H1 (cell line): Measurements from ENCODE around the gene ELL. TPM values are rescaled to one million over a fixed set of nuclear protein-coding genes. Genes with fewer than 3 reads are reported as not detected.

Source experiments
- CTCF ChIA-PET: fragments of 300-600 bp; sonication (Branson Sonifier 250); formaldehyde crosslinking; loops from one replicate; lab custom pipeline; 2021; ENCODE audit not compliant: partially characterized antibody; lab: Charles Lee
- POLR2A ChIA-PET: fragments of 300-600 bp; sonication (Branson Sonifier 250); formaldehyde crosslinking; loops from one replicate; lab custom pipeline; 2021; ENCODE audit warnings: inconsistent platforms; ENCODE audit not compliant: partially characterized antibody; lab: Charles Lee
- DNase-seq, 2 experiments: peaks; one replicate each; pipeline versions ENCODE4 v3.0.0 to v3.0.0-alpha.2; 2010 to 2022; ENCODE audit warnings: low spot score in 2 of 2, low read depth in 1 of 2, mixed read lengths in 1 of 2
- FAIRE-seq: peaks from 2 replicates; lab custom pipeline; 2011; peaks lifted over from hg19 to GRCh38; lab: Jason Lieb, UNC
- H2AFZ ChIP-seq: 2 replicates; pipeline ENCODE4 v1.8.1; 2012; ENCODE audit warnings: low read length, inconsistent platforms
- H2AK5ac ChIP-seq: 2 replicates; pipeline ENCODE4 v1.6.1; 2013; ENCODE audit warnings: low read depth, low read length
- H2BK120ac ChIP-seq: replicated peaks from 2 replicates; pipeline ENCODE3; 2013; ENCODE audit warnings: low read depth, low read length, inconsistent platforms
- H2BK12ac ChIP-seq: 2 replicates; pipeline ENCODE4 v1.6.1; 2013; ENCODE audit warnings: low read depth, low read length
- H2BK15ac ChIP-seq: 2 replicates; pipeline ENCODE4 v1.6.1; 2013; ENCODE audit warnings: low read length
- H2BK20ac ChIP-seq: 2 replicates; pipeline ENCODE4 v1.6.1; 2013; ENCODE audit warnings: low read length
- H2BK5ac ChIP-seq: 2 replicates; pipeline ENCODE4 v1.6.1; 2013; ENCODE audit warnings: low read depth, low read length
- H3K14ac ChIP-seq: 2 replicates; pipeline ENCODE4 v1.6.1; 2013; ENCODE audit warnings: inconsistent platforms; ENCODE audit not compliant: insufficient read length
- H3K18ac ChIP-seq: 2 replicates; pipeline ENCODE4 v1.6.1; 2013; ENCODE audit warnings: low read length; ENCODE audit errors: extremely low read depth
- H3K23ac ChIP-seq: 2 replicates; pipeline ENCODE4 v1.6.1; 2013; ENCODE audit warnings: inconsistent platforms; ENCODE audit not compliant: insufficient read length
- H3K23me2 ChIP-seq: 2 replicates; pipeline ENCODE4 v1.6.1; 2013; ENCODE audit warnings: low read depth, low read length
- H3K27ac ChIP-seq: 2 replicates; pipeline ENCODE4 v1.6.1; 2011; ENCODE audit warnings: low read depth, low read length, inconsistent platforms
- H3K27me3 ChIP-seq, 4 experiments: replicated peaks in 1 of 4; 1 replicate in 1 of 4; 2 replicates in 3 of 4; pipeline versions ENCODE4 v1.6.1 to v1.8.1; 2011 to 2013; ENCODE audit warnings: low read length in 3 of 4, mild to moderate bottlenecking in 3 of 4, inconsistent platforms in 2 of 4, mixed read lengths in 2 of 4, moderate library complexity in 1 of 4; ENCODE audit not compliant: control insufficient read depth in 3 of 4, insufficient read depth in 3 of 4; ENCODE audit errors: extremely low read depth in 1 of 4
- H3K36me3 ChIP-seq, 4 experiments: 2 replicates each; pipeline versions ENCODE4 v1.6.1 to v1.8.1; 2011 to 2013; ENCODE audit warnings: mild to moderate bottlenecking in 4 of 4, low read length in 3 of 4, moderate library complexity in 2 of 4, control low read depth in 1 of 4, inconsistent platforms in 1 of 4; ENCODE audit not compliant: insufficient read depth in 4 of 4, control insufficient read depth in 2 of 4
- H3K4ac ChIP-seq: replicated peaks from 2 replicates; pipeline ENCODE3; 2013; ENCODE audit warnings: low read length, low read depth, mixed read lengths, inconsistent platforms; ENCODE audit not compliant: insufficient read length
- H3K4me1 ChIP-seq, 4 experiments: replicated peaks in 1 of 4; 1 replicate in 1 of 4; 2 replicates in 3 of 4; pipeline versions ENCODE4 v1.6.1 to v1.8.1; 2011 to 2013; ENCODE audit warnings: low read length in 3 of 4, inconsistent platforms in 2 of 4, mixed read lengths in 1 of 4; ENCODE audit not compliant: insufficient read depth in 4 of 4, control insufficient read depth in 3 of 4
- H3K4me2 ChIP-seq, 2 experiments: 2 replicates each; pipeline versions ENCODE4 v1.6.1 to v1.8.1; 2011 to 2013; ENCODE audit warnings: low read depth in 2 of 2, low read length in 2 of 2, control low read depth in 1 of 2, inconsistent platforms in 1 of 2, mild to moderate bottlenecking in 1 of 2; ENCODE audit not compliant: insufficient read depth in 1 of 2
- H3K4me3 ChIP-seq, 4 experiments: fragments of 200-600, 300-600 bp in 1 of 4; sonication (generic), shearing (Covaris generic), sonication (Bioruptor Twin) in 1 of 4; 2 replicates each; pipeline versions ENCODE4 v1.5.1 to v1.8.1; 2011 to 2016; ENCODE audit warnings: low read length in 4 of 4, low read depth in 3 of 4, control low read depth in 2 of 4, inconsistent platforms in 2 of 4, mild to moderate bottlenecking in 2 of 4, mixed read lengths in 1 of 4, moderate library complexity in 1 of 4; ENCODE audit not compliant: insufficient read depth in 2 of 4; ENCODE audit errors: extremely low read depth in 1 of 4
- H3K56ac ChIP-seq: replicated peaks from 2 replicates; pipeline ENCODE3; 2013; ENCODE audit warnings: low read depth, mild to moderate bottlenecking, mixed read lengths, low read length, inconsistent platforms; ENCODE audit not compliant: insufficient read length
- H3K79me1 ChIP-seq: 2 replicates; pipeline ENCODE4 v1.6.1; 2013; ENCODE audit warnings: low read depth, low read length, control low read depth
- H3K79me2 ChIP-seq, 2 experiments: 2 replicates each; pipeline versions ENCODE4 v1.6.1 to v1.8.1; 2012 to 2013; ENCODE audit warnings: low read length in 2 of 2, mild to moderate bottlenecking in 2 of 2, inconsistent platforms in 1 of 2; ENCODE audit not compliant: insufficient read depth in 2 of 2, control insufficient read depth in 1 of 2
- H3K9ac ChIP-seq, 4 experiments: replicated peaks in 1 of 4; 1 replicate in 1 of 4; 2 replicates in 3 of 4; pipeline versions ENCODE4 v1.6.1 to v1.8.1; 2011 to 2013; ENCODE audit warnings: low read depth in 3 of 4, low read length in 3 of 4, control low read depth in 2 of 4, mild to moderate bottlenecking in 2 of 4, moderate library complexity in 2 of 4, inconsistent platforms in 1 of 4; ENCODE audit errors: extremely low read depth in 1 of 4
- H3K9me3 ChIP-seq, 2 experiments: 2 replicates each; pipeline versions ENCODE4 v1.6.1 to v1.8.1; 2012 to 2013; ENCODE audit warnings: mild to moderate bottlenecking in 2 of 2, moderate library complexity in 2 of 2, control low read depth in 1 of 2, inconsistent platforms in 1 of 2, low read depth in 1 of 2, low read length in 1 of 2, mixed read lengths in 1 of 2; ENCODE audit not compliant: insufficient read depth in 2 of 2
- H4K20me1 ChIP-seq, 2 experiments: replicated peaks in 1 of 2; 2 replicates each; pipeline versions ENCODE3 to v1.8.1; 2011 to 2013; ENCODE audit warnings: inconsistent platforms in 2 of 2, low read length in 2 of 2, mild to moderate bottlenecking in 1 of 2; ENCODE audit not compliant: insufficient read depth in 2 of 2, control insufficient read depth in 1 of 2
- H4K5ac ChIP-seq: 2 replicates; pipeline ENCODE4 v1.6.1; 2013; ENCODE audit warnings: low read length, low read depth, mixed read lengths, inconsistent platforms; ENCODE audit not compliant: insufficient read length
- H4K8ac ChIP-seq: 2 replicates; pipeline ENCODE4 v1.8.0; 2013; ENCODE audit warnings: mild to moderate bottlenecking, moderate library complexity, low read length, inconsistent platforms; ENCODE audit not compliant: insufficient read depth; ENCODE audit errors: extremely low read depth
- H4K91ac ChIP-seq: replicated peaks from 2 replicates; pipeline ENCODE3; 2013; ENCODE audit warnings: low read length, mixed read lengths, inconsistent platforms; ENCODE audit not compliant: insufficient read length
- CBX5 ChIP-seq: fragments of 300-800, 300-1000 bp; sonication (generic); IDR thresholded peaks from 2 replicates; pipeline ENCODE4 v1.7.1; 2016; ENCODE audit warnings: antibody characterized with exemption, low read length, low read depth
- CEBPB ChIP-seq: IDR thresholded peaks from 2 replicates; pipeline ENCODE4 v1.6.1; 2012; ENCODE audit warnings: low read depth, low read length
- CTBP2 ChIP-seq: IDR thresholded peaks from 2 replicates; pipeline ENCODE4 v1.7.0; 2011; ENCODE audit warnings: borderline replicate concordance, mild to moderate bottlenecking, moderate library complexity, mixed read lengths, low read length; ENCODE audit not compliant: insufficient read depth, insufficient read length
- HDAC2 ChIP-seq, 2 experiments: fragments of 300-600 bp in 1 of 2; sonication (generic) in 1 of 2; IDR thresholded peaks; 2 replicates each; pipeline ENCODE4 v1.6.1; 2011 to 2012; ENCODE audit warnings: low read depth in 2 of 2, low read length in 2 of 2, mild to moderate bottlenecking in 2 of 2, moderate library complexity in 2 of 2, borderline replicate concordance in 1 of 2, inconsistent platforms in 1 of 2
- HDAC6 ChIP-seq: IDR thresholded peaks from one replicate; pipeline ENCODE4 v1.7.1; 2012; ENCODE audit warnings: low read depth, mild to moderate bottlenecking, inconsistent platforms, low read length, moderate library complexity
- KDM1A ChIP-seq: fragments of 200-600, 300-600 bp; sonication (generic); IDR thresholded peaks from 2 replicates; pipeline ENCODE4 v1.7.1; 2016; ENCODE audit warnings: mild to moderate bottlenecking, low read length, borderline replicate concordance
- KDM5A ChIP-seq: fragments of 200-600 bp; IDR thresholded peaks from 2 replicates; pipeline ENCODE4 v1.7.1; 2012; ENCODE audit warnings: mild to moderate bottlenecking, low read length, inconsistent platforms, mixed read lengths
- POLR2A ChIP-seq, 2 experiments: IDR thresholded peaks; 1 replicate in 1 of 2; 2 replicates in 1 of 2; pipeline ENCODE4 v1.6.1; 2011; ENCODE audit warnings: low read depth in 2 of 2, low read length in 2 of 2, mild to moderate bottlenecking in 2 of 2; ENCODE audit errors: control extremely low read depth in 1 of 2
- POU5F1 ChIP-seq: IDR thresholded peaks from 2 replicates; pipeline ENCODE4 v1.6.1; 2011; ENCODE audit warnings: low read depth, mild to moderate bottlenecking, low read length, moderate library complexity
- SP4 ChIP-seq: IDR thresholded peaks from 2 replicates; pipeline ENCODE4 v1.6.1; 2012; ENCODE audit warnings: low read length, inconsistent platforms
- TCF12 ChIP-seq: IDR thresholded peaks from 2 replicates; pipeline ENCODE4 v1.6.1; 2011; ENCODE audit warnings: low read depth, mild to moderate bottlenecking, low read length
- USF2 ChIP-seq: IDR thresholded peaks from 2 replicates; pipeline ENCODE4 v1.6.1; 2011; ENCODE audit warnings: low read length, improper control_type of control experiment
- YY1 ChIP-seq: IDR thresholded peaks from 2 replicates; pipeline ENCODE4 v1.6.1; 2011; ENCODE audit warnings: low read depth, mild to moderate bottlenecking, low read length
- ZNF274 ChIP-seq: IDR thresholded peaks from 2 replicates; pipeline ENCODE4 v1.7.0; 2012; ENCODE audit warnings: low read length, borderline replicate concordance; ENCODE audit errors: extremely low read depth
- WGBS, 2 experiments: shearing (Covaris generic) in 1 of 2; methylation state at CpG; one replicate each; pipeline versions ENCODE4 v1.1.6 to v1.1.7; 2013 to 2015; ENCODE audit warnings: low lambda C conversion rate in 2 of 2, mixed read lengths in 2 of 2, inconsistent platforms in 1 of 2, low coverage in 1 of 2, missing lambda C conversion rate in 1 of 2; ENCODE audit not compliant: insufficient replicate concordance in 2 of 2, insufficient coverage in 1 of 2, insufficient read length in 1 of 2; ENCODE audit errors: extremely low coverage in 1 of 2, missing lambda C conversion rate in 1 of 2; 5-methylcytosine and 5-hydroxymethylcytosine counted together
- polyA plus RNA-seq, 7 experiments: library from polyadenylated mRNA; depleted of rRNA in 3 of 7; stranded (reverse) in 5 of 7; unstranded in 2 of 7; fragments of >200 nt in 5 of 7; fragments of 200-250 nt in 2 of 7; gene quantifications; 1 replicate in 5 of 7; 2 replicates in 1 of 7; 4 replicates in 1 of 7; pipeline versions ENCODE4 v1.2.1 to v1.2.3, GENCODE V29; 2011 to 2013; ENCODE audit warnings: missing spikeins in 2 of 7, mixed read lengths in 2 of 7
- total RNA-seq: library from RNA; stranded (reverse); fragmentation: NEBNext Ultra II Directional; extraction: Animal tissue kit (Norgen Biotek cat#: 25700); gene quantifications from 2 replicates; pipeline ENCODE4 v1.2.1, GENCODE V29; 2021

ELL gene
- total and polyA plus RNA-seq, 2 of the 8 experiments (the other 6 are each of a cell fraction or from before 2014, with no cell fraction given), result 5.2 to 10.5 TPM

GRCh38 chr19:18501832-18502231 lies 20.0 kb downstream of the ELL start:
- CTCF ChIA-PET, result interaction anchor here (0.9 to 32.9 kb wide), 7 partner anchors 10 to 228 kb away, joined by 3 to 458 read pairs (median 5); no protein-coding TSS in a partner anchor
- no peak for TF ChIP-seq CBX5
- no peak for TF ChIP-seq KDM5A
- no peak for TF ChIP-seq SP4
- TF ChIP-seq HDAC2 (IDR thresholded peaks at IDR 0.05; ENCODE audit: borderline replicate concordance in 1 of 2, low read depth in 2 of 2, low read length in 2 of 2), result no peak
- no peak for TF ChIP-seq CEBPB
- no peak for TF ChIP-seq TCF12
- no peak for TF ChIP-seq KDM1A
- TF ChIP-seq HDAC6, result no peak
- no peak for TF ChIP-seq POU5F1
- TF ChIP-seq CTBP2, result no peak
- TF ChIP-seq POLR2A (IDR thresholded peaks at IDR 0.05; ENCODE audit: control extremely low read depth in 1 of 2, low read depth in 2 of 2, low read length in 2 of 2), result no peak
- no peak for TF ChIP-seq ZNF274
- no peak for TF ChIP-seq USF2
- TF ChIP-seq YY1, result no peak

More at GRCh38 chr19:18501832-18502231, 20.0 kb downstream of the ELL start:
- WGBS, 2 experiments, result 97% methylated on average over 8 of the region's 9 CpGs; no CpG with 5 or more reads in 1 of the 2 experiments
- Histone ChIP-seq H3K56ac (no peak overlapping the region), H3K36me3 (no peaks in the 10 kb centered on the region), H3K23me2 (no peaks in the 10 kb centered on the region), H3K79me1 (peaks cover 23% of the 10 kb centered on the region), H2BK120ac (no peak overlapping the region), H2AFZ (no peak overlapping the region), H4K20me1 (peaks cover 19 to 44% of the 10 kb centered on the region in 2 experiments), H2BK12ac (no peak overlapping the region), H3K4me2 (no peak overlapping the region), H3K4me3 (no peak overlapping the region), H2AK5ac (no peak overlapping the region), H3K18ac (no peak overlapping the region), H3K9ac (no peak overlapping the region), H3K14ac (no peak overlapping the region), H3K9me3 (no peaks in the 10 kb centered on the region), H3K23ac (no peak overlapping the region), H2BK15ac (no peak overlapping the region), H3K27me3 (no peaks in the 10 kb centered on the region), H2BK5ac (no peak overlapping the region), H3K4me1 (no peaks in the 10 kb centered on the region; a peak in 1 of 7 replicates), H3K79me2 (peaks cover 0 to 59% of the 10 kb centered on the region in 2 experiments; a peak in 3 of 4 replicates), H2BK20ac (no peak overlapping the region), H4K91ac (no peak overlapping the region), H3K27ac (no peak overlapping the region), H4K5ac (no peak overlapping the region), H3K4ac (no peak overlapping the region), H4K8ac (peak overlapping the region; percentile 45; the same call in 1 of the 2 replicates)
- FAIRE-seq (no peak), DNase-seq (no peak)
- POLR2A ChIA-PET, result interaction anchor here (0.6 to 2.9 kb wide), 4 partner anchors 14 to 300 kb away, joined by 3 to 9 read pairs (median 3); partner anchors contain the start of gene REX1BD
